OCI-M1 (cell line): ENCODE measurements around the gene FAM186B.
A peak's percentile ranks its signal among the peaks of the same experiment; 100 is the strongest.

Experiments used
- DNase-seq: peaks from one replicate; lab custom pipeline; 2025; lab: John Stamatoyannopoulos, UW

The FAM186B gene

DNA sequence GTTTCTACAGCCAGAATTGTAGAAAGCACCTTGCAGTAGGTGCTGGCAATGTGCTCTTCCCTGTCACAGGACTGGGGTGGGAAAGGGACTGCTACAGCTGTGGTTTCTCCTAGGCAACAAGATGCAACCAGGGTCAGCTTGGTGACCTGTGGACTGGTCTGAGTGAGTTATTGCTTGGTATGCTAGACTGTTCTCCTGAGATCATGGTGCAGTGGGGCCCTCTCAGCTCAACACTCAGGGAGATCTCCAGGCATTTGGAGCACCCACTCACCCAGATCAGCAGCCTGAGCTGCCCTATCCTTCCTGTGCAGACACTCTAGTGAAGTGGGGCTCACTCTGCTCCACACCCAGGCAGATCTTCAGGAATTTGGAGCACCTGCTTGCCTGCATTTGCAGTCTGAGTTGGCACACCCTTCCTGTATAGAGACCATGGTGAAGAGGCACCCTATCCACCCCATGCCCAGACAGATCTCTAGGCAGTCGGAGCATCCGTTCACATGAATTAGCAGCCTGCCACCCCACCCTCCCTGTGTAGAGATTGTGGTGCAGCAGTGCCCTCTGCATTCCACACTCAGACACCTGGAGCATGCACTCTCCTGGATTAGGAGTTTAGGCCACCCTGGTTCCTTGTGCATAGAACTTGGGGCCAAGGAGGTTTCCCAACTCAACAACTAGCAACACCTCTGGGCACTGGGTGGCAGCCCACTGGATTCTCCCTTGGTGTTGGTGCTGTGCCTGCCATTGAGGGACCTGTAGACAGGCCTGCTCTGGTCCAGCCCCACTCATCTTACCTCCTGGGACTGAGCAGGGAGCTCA lies 3.8 kb upstream of the FAM186B start:
- no peak for DNase-seq

DNA sequence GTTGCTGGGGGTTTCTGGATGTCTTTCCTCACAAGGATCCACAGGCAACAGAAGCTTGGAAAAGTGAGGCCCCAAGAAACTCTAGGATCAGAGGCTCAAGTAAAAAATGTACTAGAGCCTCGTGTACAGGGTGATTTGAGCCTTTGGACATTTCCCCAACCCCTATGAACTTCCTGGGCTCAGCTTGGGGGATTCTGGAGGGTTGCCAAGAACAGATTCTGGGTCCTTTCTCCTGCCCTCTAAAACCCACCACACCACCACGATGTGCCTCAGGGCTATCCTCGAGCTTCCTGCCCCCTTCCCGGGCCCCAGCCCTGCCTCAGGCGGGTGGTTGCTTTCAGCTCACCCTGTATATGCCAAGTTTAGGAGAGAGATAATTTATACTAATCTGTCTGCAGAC lies 583 bp downstream of the FAM186B start:
- no peak for DNase-seq

DNA sequence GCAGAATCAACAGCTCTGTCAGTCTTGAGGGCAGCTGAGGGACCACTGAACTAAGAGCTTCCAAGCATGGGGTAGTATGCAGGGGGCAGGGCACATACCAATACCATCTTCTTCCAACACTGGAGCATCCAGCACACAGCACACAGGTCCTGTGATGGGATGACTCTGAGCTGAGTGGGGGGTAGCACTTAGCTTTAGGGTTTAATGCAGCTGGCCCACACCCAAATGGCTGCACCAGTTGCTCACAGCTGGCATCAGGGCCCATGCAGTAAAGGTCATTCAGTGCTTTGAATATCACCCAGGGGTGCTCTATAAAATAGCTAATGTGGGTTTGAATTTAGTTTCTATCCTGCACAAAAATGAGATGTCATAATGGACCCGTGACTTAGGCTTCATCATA lies 1.7 kb downstream of the FAM186B start:
- no peak for DNase-seq

DNA sequence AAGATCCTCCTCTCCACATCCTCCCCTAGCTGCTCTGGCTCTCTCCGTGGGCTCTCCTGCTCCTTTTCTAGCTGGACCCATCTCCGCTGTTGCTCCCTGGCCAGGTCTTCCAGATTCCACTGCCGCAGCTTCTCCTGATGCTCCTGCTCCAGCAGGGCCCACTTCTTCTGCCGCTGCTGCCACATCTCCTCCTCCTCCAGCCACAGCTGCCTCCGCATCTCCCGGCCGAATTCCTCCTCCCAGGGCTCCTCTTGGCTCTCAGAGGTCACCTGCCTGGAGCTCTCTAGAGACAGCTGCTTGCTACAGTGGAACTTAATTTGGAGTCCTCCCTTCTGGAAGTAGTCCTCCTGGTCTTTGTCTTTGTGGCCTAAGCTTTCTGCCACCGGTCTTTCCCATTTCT lies 5.5 kb downstream of the FAM186B start:
- no peak for DNase-seq

DNA sequence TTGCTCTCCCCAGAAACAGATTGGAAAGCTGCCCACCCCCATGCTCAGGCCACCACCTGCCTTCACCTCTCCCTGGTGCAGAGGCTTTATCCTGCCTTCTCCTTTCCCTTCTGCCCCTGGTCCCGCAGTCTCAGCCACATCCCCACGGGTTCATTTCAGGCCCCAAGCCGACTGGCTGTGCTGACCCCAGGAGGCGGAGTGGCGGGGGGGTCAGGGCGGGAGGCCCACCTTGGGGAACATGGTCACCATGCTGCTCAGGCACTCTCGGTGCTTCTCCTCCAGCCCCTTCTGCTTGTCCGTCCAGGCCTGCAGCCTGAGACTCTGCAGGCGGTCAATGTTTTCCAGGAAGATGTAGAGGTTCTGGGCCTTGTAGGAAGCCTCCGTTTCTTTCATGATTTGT lies 6.9 kb downstream of the FAM186B start:
- no peak for DNase-seq

DNA sequence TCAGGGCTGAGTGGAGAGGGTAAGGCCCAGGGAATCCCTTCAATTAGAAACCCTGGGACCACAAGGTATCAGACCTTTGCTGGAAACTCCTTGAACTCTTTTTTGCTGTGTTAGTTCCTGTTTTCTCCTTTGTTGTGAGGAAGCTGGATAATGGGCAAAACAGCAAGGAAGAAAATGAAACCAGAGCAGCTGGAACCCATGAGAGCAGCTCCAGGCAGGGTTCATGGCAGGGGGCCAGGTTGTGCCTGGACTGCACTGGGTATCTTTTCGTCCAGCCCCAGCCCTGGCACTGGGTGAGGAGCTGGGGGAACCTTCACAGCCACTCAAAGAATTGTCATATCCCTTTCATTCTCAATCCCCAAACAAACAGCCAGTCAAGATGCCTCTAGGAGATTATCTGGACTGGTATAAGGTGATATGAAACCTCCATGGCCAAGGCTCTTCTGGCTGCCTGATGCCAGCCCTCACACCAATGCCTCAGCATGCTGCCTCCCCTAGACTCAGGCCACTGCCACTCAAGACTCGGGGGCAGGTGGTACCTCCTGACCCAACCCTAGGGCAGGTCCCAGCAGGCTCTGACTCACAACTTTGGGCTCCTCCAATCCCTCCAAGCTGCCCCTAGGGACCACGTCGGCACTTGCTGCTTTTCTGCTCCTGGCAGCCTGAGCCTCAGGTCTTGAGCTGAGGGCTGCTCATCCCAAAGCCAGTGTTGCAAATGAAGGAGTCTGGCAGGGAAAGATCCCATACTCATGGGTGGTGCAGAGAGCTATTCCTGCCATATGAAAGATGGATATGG lies 16.5 kb downstream of the FAM186B start:
- DNase-seq: peak; percentile 36

DNA sequence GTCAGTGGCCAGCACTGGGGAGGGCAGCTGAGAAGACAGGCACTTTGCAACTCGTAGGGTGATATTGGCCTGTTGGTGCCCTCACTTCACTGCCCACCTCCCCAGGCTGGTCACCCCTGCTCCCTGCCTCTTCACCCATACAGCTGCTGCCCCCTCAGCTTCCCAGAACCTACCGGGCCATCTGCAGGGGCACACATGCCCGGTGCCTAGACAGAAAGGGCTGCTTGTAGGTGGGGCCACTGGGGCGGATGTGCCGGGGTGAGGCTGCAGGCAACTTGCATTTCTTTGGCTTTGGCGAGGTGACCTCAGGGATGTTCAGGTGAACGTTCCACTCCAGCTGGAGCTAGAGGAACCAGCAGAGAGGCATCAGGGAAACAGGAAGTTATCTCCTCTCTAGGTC lies 17.2 kb downstream of the FAM186B start:
- no peak for DNase-seq

DNA sequence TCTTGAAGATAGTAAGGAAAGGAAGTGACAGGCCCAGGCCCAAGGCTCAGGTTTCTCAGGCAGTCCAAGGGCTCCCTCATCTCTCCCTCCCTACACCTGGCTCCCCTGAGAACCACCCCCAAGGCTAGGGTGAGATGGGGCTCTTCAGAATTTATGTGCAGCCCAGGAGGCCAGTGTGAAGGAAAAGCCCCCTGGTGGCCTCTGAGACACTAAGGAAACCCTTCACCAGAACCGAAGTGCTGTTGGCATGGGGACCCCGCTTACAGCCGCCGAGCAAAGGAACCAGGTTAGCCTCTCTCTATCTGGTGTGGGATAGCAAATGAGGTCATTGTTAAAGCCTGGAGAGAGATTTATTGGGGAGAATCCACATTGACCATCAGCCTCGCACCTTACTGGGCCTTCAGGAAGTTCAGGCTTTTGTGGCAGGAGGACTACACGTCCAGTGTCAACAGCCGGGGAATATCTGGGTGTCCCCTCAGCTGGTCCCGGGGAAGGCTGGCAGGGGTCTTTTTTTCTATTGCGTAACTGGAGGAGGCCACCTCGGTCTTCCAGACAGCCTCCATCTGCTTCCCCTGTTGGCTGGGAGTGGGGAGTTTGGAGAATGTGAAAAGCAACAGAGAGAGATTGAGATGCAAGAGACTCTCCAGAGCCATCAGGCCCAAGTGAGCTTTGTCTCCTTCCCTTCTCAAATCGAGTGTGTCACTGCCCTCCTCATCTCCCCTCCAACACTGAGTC lies 18.1 kb downstream of the FAM186B start:
- no peak for DNase-seq

DNA sequence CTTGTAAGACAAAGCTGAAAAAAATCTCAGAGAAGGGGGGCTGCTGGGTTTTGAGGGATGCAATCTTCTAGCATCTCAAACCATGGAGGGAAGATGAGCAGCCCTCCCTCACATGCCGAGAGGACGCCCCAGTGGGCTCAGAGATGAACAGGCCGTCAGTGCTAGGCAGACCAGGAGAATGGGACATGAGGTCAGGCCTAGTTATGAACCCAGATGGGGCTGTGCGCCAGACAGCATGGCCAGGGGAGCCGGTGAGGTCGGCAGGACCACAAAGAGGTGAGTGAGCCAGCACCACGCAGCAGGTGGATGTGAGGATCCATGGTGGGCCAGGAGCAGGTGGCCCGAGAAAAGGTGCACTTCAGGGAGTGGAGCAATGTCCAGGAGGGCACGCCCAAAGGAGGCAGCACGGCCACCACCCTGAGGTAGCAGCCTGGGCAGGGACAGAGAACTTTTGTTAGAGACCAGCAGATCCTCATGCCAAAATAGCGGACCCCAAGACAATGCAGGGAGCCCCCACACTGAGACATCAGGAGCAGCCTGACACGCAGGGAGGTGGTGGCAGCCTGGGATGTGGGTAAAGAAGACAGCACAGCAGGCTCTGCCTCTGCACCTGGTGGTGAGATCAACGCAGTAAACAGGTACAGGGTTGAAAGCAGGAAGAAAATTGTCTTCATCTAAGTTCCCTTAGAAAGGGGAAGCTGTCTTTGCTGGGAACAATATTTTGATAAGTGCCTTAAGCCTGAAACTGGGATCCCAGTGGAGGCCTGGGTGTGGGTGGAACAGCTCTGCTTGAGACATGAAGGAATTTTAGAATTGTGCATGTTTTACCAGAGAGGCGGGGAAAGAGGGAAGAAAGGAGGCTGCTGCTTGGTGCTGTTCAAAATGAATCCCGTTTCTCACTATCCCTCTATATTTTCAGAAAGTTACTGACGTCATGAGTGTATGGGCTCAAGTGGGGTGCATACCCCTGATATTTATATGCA lies 19.7 kb downstream of the FAM186B start:
- DNase-seq: no peak

DNA sequence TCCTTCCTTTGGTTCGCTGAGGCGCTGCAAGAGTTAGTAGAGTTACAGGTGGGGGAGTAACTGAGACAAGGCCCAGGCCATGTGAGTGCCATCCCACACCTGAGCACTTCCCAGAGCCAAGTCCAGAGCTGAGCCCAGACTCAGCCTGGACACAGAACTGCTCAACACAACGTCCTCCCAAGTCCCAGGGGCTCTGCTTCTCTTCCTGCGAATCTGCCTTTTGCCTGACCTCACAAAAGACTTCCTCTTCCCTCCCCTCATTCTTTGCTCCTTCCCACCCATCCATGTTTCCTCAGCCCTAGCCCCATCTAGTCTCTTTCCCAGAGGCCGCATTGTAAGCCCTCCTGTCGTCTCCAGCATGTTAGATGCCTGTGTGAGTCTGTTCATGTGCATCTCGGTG lies 20.8 kb downstream of the FAM186B start:
- no peak for DNase-seq

DNA sequence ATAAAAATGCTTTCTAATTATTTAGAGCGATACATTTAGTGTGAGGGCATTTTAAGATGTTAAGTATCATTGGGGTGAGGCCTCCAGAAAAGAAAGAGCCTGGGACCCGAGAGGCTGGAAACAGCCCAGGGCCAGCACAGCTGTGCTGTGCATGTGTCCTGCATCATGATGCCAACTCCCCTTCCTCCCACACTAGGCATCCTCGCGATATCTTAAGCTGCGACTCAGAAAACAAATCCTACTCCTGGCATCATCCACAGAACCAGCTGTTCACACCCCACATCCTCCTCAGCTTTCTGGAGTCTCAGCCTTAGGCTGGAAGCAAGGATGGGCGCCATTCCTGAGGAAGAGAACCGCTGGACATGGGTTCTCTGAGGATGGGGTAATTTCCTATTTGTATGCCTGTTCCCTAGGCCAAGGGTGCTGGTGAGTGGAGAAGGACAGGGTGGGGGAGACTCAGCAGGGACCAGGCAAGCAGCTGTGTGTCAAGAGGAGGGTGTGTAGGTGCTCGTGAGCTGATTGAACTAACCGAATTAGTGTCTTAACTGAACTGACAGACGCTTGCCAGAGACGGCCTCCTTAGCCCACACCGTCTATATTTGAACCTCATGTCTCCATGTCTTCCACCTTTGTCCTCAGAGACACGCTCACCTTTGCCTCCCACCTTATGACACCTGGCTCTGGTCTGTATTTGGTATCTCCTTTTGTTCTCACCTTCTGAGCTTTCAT lies 21.9 kb downstream of the FAM186B start:
- DNase-seq: no peak

DNA sequence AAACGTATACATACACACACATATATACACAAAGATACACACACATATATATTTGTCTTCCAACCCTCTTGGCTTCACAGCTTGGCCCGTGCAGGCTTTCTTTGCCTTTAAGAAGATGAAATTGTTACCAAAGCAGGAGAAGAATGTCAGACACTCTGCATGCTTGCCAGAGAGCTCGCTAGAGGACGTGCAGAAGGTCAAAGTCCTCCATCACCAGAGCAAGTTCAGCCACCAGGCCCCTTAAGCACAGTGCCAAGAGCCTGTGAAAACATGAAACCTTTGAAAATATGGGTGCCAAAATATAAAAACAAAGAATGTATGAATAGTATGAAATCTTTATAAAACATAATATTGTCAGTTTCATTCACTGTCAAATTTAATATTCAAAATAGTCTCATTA lies 22.6 kb downstream of the FAM186B start:
- no peak for DNase-seq

DNA sequence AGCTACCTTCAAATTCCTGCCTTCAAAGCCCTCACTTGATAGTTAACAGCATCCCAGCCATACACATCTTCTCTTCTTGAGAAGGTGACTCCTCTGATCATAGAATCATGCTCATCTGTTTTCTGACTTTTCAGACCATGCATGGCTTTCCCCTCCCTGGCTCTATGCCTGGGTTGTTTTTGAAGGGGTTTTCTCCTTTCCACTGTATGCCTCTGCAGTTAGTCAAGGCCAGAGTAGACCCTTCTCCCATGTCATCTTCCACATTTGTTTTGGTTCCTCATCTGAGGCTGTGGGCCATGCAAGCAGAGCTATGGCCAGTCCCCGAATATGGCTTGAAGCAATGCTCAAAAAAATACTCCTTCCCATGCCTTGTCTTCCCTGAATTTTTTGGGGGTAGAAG lies 23.2 kb downstream of the FAM186B start:
- no peak for DNase-seq

DNA sequence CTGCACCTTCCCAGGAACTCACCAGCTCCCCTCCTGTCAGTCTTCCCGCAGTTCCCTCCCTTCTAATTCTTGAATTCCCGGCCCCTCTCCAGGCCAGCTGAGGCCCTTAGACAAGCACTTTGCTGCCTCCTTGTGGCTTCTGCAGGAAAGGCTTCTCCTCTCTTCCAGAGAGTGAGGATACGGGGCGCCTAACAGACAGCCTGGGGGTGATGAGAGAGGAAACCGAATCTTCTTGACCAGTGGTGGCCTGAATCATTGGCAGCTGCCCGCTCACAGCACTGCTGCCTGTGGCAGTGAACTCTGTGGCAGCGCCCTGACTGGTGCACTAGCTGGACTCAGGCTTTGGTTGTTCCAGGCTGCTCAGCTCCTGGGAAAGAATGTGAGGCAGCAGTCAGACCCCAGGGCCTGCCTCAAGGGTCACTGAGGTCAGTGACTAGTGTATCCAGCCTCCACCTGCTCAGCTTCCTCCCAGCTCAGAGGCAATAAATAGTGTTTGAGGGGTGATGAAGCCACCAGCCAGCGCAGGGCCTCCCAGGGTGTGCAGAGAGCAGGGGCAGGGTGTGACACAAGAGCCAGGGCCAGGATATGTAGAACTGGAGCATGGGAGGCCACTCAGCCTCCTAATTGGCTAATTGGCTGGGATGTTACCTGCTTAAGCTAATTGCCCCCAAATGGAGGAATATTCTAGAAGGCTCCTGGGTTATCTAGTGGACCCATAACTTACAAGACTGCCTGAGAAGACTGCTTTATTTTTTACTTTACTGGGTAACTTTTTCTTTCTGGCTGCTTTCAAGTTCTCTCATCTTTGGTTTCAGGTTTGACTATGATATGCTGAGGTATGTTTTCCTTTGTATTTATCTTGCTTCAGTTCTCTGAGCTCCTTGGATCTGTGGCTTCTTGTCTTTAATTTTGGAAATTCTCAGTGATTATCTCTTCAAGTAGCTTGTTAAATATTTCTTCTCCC lies 24.6 kb downstream of the FAM186B start:
- DNase-seq: peak; percentile 68

DNA sequence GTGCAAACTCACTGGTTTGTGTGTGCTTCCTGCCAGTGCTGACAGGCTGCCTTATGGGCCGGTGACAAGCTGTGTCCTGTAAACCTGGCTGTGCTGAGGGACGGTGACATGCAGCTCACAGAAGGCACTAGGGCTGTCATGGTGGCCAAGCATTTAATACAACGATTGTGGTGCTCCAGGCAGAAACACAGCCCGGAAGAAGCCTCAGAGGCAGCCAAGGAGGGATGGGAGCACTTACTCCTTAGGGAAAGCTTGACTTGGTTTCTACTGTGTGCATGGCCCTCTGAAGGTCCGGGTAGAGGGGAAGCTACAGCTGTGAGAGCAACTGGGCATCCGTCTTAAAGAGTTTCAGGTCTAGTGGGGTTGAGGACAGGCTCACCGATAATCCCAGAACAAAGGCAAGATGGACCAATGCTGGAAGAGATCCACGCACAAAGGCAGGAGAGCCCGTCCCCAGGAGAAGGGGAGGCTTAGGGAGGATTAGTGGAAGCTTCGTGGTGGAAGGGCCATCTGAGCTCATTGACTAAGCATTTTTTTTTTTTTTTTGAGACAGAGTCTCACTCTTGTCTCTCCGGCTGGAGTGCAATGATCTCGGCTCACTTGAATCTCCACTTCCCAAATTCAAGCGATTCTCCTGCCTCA lies 26.8 kb downstream of the FAM186B start:
- DNase-seq: no peak

DNA sequence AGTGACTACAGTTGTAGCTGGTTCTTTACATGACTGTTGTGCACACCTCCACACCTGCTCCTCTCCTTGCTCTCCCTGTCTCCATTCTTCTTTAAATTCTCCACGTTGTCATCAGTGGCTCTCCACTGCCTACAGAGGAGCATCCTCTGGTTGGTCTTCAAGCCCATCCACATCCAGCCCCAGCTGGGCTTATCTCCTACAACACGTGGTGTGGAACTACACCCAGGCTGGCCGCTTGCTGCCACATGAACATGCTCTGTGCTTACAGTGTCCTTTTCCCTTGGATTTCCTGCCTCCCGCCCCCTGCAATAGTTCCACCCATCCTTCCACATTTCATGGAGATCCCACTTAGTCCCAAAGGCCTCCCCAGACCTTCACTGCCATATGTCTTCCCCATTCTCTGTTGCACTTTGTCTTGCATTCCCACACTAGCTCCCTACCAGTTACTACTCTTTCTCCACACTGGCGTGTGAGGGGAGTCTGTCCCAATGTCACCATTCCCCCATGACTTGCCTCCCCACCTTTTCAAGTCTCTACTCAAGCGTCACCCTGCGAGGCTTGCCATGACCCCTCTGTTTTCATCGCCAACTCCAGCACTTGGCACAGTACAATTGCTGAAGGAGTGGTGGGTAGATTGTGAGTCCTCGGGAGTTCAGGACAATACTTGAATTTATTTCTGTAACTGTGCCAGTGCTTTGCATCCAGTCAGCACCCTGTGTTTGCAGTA lies 27.7 kb downstream of the FAM186B start:
- no peak for DNase-seq

DNA sequence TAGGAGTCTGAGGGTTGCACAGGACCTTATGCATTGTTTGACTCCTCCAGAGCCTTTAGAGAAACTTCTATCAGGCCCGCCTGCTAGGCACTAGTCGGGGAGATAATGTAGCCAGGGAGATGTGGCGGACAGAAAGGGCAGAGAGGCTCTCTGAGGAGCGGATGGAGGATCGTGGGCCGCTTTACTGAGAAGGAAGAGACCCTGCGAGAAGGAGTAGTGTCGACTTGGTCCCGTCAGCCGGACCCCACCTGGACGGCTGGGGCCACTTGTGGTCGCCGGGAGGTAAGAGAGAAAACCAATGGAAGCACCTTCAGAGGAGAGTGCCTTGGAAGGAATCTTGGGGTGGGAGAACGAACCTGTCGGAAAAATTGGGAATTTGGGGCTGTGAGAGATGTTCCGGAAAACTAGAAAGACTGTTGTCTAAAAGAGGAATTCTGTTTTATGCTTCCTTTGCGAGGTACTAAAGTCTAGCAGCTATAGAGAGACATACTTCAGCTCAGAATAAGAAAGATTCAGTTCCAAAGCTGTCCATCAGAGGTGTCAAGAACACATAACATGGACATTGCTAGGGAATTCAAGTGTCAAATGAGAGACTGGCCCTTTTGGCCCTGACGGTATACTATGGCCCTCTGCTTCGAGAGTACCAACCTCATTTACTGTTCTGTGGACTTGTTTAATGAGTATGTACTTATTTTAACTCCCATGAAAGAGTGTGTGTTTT lies 36.8 kb downstream of the FAM186B start:
- peak; percentile 61 for DNase-seq
